ENCODE measurements around the gene SPINK4. TPM values are rescaled to one million over a fixed set of nuclear protein-coding genes. Genes with fewer than 3 reads are reported as not detected.

Gene SPINK4
- total and polyA plus RNA-seq, 9 donors = not detected

DNA sequence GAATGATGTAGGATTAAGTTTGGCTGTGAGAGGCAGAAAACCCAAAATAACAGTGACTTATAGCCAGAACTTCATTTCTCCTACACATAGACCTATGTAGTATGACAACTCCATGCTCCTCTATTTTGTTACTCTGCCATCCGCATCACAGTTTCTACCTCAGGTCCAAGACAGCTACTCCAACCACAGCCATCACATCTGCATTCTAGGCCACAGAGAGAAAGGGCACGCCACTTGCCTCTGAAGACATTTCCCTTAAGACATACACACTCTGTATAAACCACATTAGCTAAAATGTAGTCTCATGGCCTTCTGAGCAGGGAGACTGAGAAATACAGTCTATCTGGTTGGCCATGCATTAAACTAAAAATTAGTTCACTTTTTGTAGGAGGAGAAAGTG lies 10.0 kb downstream of the SPINK4 start:
- no peaks in the 10 kb centered on the region for H3K9me3 ChIP-seq
- H3K27me3 ChIP-seq = no peaks in the 10 kb centered on the region
- H3K36me3 ChIP-seq = no peaks in the 10 kb centered on the region
- H3K27ac ChIP-seq = no peak overlapping the region
- 89 to 96% (median 95%) methylated on average over 2 of the region's 2 CpGs for WGBS, 3 donors
- no peaks in the 10 kb centered on the region for H3K4me1 ChIP-seq (ENCODE audit: insufficient read depth)
- intact Hi-C loops (cut with DNase I) = no loop called here
- no peak for DNase-seq
- no peak overlapping the region for H3K4me3 ChIP-seq
- TF ChIP-seq, protein P1, sequence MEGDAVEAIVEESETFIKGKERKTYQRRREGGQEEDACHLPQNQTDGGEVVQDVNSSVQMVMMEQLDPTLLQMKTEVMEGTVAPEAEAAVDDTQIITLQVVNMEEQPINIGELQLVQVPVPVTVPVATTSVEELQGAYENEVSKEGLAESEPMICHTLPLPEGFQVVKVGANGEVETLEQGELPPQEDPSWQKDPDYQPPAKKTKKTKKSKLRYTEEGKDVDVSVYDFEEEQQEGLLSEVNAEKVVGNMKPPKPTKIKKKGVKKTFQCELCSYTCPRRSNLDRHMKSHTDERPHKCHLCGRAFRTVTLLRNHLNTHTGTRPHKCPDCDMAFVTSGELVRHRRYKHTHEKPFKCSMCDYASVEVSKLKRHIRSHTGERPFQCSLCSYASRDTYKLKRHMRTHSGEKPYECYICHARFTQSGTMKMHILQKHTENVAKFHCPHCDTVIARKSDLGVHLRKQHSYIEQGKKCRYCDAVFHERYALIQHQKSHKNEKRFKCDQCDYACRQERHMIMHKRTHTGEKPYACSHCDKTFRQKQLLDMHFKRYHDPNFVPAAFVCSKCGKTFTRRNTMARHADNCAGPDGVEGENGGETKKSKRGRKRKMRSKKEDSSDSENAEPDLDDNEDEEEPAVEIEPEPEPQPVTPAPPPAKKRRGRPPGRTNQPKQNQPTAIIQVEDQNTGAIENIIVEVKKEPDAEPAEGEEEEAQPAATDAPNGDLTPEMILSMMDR (IDR thresholded peaks at IDR 0.05) = no peak
- TF ChIP-seq POLR2A (IDR thresholded peaks at IDR 0.05) (no peak), EP300 (IDR thresholded peaks at IDR 0.05) (no peak)

DNA sequence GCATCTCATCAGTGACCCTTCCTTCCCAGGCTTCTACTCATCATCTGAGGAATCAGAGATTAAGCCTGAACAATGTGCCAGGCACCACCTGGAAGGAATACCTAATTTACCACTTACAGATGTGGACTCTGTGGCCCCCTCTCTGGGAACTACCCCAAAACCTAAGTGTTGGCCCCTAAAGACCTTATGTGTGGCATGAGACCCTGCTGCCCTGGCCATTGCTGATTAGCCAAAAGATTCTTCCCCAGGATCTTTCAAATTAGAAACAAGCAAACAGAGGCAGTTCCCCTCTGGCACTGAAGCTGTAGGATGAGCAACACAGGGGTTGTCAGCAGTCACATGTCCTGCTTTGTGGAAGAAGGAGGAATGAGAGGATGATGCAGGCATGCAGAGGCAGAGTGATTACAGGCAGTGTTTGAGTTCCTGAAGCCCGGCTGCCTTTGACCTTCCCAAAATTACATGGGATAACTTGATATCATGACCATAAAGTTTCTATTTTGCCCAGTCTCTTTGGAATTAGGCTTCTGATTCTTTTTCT lies 10.6 kb downstream of the SPINK4 start:
- H3K4me1 ChIP-seq (ENCODE audit: insufficient read depth) = no peaks in the 10 kb centered on the region
- no peaks in the 10 kb centered on the region for H3K36me3 ChIP-seq
- no peaks in the 10 kb centered on the region for H3K27me3 ChIP-seq
- no peak overlapping the region for H3K4me3 ChIP-seq
- no peak overlapping the region for H3K27ac ChIP-seq
- TF ChIP-seq EP300 (IDR thresholded peaks at IDR 0.05) = no peak
- TF ChIP-seq, protein P1 (IDR thresholded peaks at IDR 0.05) = no peak
- TF ChIP-seq POLR2A (IDR thresholded peaks at IDR 0.05) = no peak
- intact Hi-C loops (cut with DNase I) = no loop called here
- H3K9me3 ChIP-seq = no peaks in the 10 kb centered on the region
- WGBS, 3 donors = 20 to 43% (median 20%) methylated on average over 1 of the region's 1 CpG
- no peak for DNase-seq

DNA sequence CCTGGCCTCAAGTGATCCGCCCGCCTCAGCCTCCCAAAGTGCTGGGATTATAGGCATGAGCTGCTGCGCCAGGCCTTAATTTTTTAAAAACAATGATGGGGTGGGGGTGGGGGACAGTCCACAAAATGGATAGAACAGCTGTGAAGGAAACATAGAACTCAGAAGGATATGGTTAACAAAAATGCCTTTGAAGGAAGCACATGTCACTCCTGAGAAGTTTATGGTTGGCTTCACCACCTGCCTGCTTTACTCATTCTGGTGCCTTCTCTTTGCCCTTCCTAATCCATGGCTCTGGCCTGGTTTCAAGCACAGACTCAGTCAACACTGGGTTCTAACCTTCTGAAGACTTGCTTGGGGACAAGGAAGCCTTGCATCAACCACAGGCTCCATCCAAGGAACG lies 14.2 kb downstream of the SPINK4 start:
- H3K36me3 ChIP-seq = no peaks in the 10 kb centered on the region
- H3K27me3 ChIP-seq = no peaks in the 10 kb centered on the region
- H3K4me3 ChIP-seq = no peak overlapping the region
- 96 to 99% (median 98%) methylated on average over 4 of the region's 4 CpGs for WGBS, 3 donors
- no peak overlapping the region for H3K27ac ChIP-seq
- no peak for DNase-seq
- no peaks in the 10 kb centered on the region for H3K4me1 ChIP-seq (ENCODE audit: insufficient read depth)
- TF ChIP-seq EP300 (IDR thresholded peaks at IDR 0.05) = no peak
- no peak for TF ChIP-seq POLR2A (IDR thresholded peaks at IDR 0.05)
- TF ChIP-seq, protein P1 (IDR thresholded peaks at IDR 0.05) = no peak
- no peaks in the 10 kb centered on the region for H3K9me3 ChIP-seq
- intact Hi-C loops (cut with DNase I) = no loop called here

DNA sequence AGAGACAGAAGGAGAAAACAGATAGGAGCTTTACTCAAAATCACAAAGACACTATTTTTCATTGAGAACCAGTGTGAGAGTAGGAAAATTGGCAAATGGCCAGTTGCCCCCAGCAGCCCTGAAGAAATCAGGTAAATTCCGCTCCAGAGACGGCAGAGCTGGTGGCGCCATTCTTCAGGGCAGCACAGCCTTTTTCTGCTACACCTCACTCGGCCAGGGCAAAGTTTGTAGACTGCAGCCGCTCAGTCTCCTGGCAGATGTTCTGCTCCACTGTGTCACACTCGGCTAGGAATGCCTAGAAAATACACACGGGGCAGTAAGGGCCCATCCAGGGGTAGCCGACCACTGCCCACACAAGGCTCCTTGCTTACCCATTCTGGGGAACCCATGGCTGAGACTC lies 15.0 kb downstream of the SPINK4 start:
- no peaks in the 10 kb centered on the region for H3K36me3 ChIP-seq
- WGBS, 3 donors = 91 to 96% (median 92%) methylated on average over 8 of the region's 8 CpGs
- no peak for TF ChIP-seq EP300 (IDR thresholded peaks at IDR 0.05)
- no peak overlapping the region for H3K4me3 ChIP-seq
- H3K9me3 ChIP-seq = no peaks in the 10 kb centered on the region
- no peak overlapping the region for H3K27ac ChIP-seq
- no peaks in the 10 kb centered on the region for H3K27me3 ChIP-seq
- no peak for DNase-seq
- no peaks in the 10 kb centered on the region for H3K4me1 ChIP-seq (ENCODE audit: insufficient read depth)
- intact Hi-C loops (cut with DNase I) = no loop called here

DNA sequence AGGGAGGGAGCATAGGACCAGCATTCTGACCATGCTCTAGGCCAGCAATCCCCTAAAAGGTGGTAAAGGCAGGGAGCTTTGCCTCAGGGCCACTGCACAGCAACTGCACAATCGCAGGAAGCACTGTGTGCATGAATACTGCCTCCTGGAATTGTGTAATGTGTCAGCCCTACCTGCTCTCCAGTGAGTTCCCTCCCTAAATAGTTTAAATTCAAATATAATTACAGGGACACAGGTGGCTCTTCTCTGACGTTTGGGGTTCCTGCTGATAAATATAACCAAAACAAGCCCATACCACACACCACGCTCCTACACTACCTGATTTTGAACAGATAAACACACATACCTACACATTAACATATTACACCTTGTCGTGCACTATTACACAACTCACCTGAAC lies 15.5 kb downstream of the SPINK4 start:
- Histone ChIP-seq H3K4me1 (ENCODE audit: insufficient read depth) (no peaks in the 10 kb centered on the region), H3K9me3 (no peaks in the 10 kb centered on the region), H3K36me3 (no peaks in the 10 kb centered on the region), H3K27me3 (no peaks in the 10 kb centered on the region), H3K27ac (no peak overlapping the region), H3K4me3 (no peak overlapping the region)
- no peak for TF ChIP-seq POLR2A (IDR thresholded peaks at IDR 0.05)
- TF ChIP-seq, protein P1 (IDR thresholded peaks at IDR 0.05) = no peak
- TF ChIP-seq EP300 (IDR thresholded peaks at IDR 0.05) = no peak
- intact Hi-C loops (cut with DNase I) = no loop called here
- 77 to 87% (median 84%) methylated on average over 4 of the region's 4 CpGs for WGBS, 3 donors
- DNase-seq = no peak
